HUDEP-2 (cell line): ENCODE data around the gene SLC38A8.

Source experiments
- DNase-seq, 76 experiments: peaks; one replicate each; lab custom pipeline; 2025; ENCODE audit not compliant: unreplicated experiment in 76 of 76; lab: John Stamatoyannopoulos, UW

The SLC38A8 gene

GRCh38 chr16:84050316-84050715, 7.7 kb upstream of the SLC38A8 start:
- DNase-seq, result no peak

- no peak for DNase-seq
These were observed 6.9 kb upstream of the SLC38A8 start for GRCh38 chr16:84049403-84050060.

GRCh38 chr16:84048871-84049270, 6.3 kb upstream of the SLC38A8 start:
- no peak for DNase-seq

GRCh38 chr16:84048270-84048669, 5.7 kb upstream of the SLC38A8 start:
- no peak for DNase-seq

- no peak for DNase-seq
These were observed 5.0 kb upstream of the SLC38A8 start for GRCh38 chr16:84047626-84048025.

- DNase-seq, result no peak
These were observed 4.6 kb upstream of the SLC38A8 start for GRCh38 chr16:84047206-84047605.

GRCh38 chr16:84045818-84046470, 3.3 kb upstream of the SLC38A8 start:
- no peak for DNase-seq

GRCh38 chr16:84045001-84045817, 2.6 kb upstream of the SLC38A8 start:
- no peak for DNase-seq

GRCh38 chr16:84044118-84044488, 1.5 kb upstream of the SLC38A8 start:
- peak in 7 of 76 experiments; percentile 1 to 25 (median 8) for DNase-seq

- DNase-seq, result peak in 50 of 76 experiments; percentile 6 to 76 (median 34)
These were observed 1.0 kb upstream of the SLC38A8 start for GRCh38 chr16:84043486-84044117.

GRCh38 chr16:84042879-84043485, 387 bp upstream of the SLC38A8 start:
- peak in 1 of 76 experiments; percentile 43 for DNase-seq

GRCh38 chr16:84041881-84042280, 714 bp downstream of the SLC38A8 start:
- no peak for DNase-seq

GRCh38 chr16:84040823-84041820, 1.5 kb downstream of the SLC38A8 start:
- DNase-seq, result no peak

GRCh38 chr16:84040226-84040822, 2.3 kb downstream of the SLC38A8 start:
- no peak for DNase-seq

- DNase-seq, result no peak
These were observed 2.9 kb downstream of the SLC38A8 start for GRCh38 chr16:84039696-84040095.

- DNase-seq, result no peak
These were observed 4.1 kb downstream of the SLC38A8 start for GRCh38 chr16:84038469-84038868.

GRCh38 chr16:84036982-84037425, 5.6 kb downstream of the SLC38A8 start:
- peak in 1 of 76 experiments; percentile 4 for DNase-seq

- no peak for DNase-seq
These were observed 6.5 kb downstream of the SLC38A8 start for GRCh38 chr16:84036131-84036530.

GRCh38 chr16:84034516-84034915, 8.1 kb downstream of the SLC38A8 start:
- DNase-seq, result no peak
